GM19043 (cell line): ENCODE measurements around the gene CASZ1.

Experiments used
- ATAC-seq: cut with Tn5 transposase; IDR thresholded peaks from one replicate; pipeline ENCODE4 v1.9.1; 2021; ENCODE audit warnings: low read depth; ENCODE audit not compliant: unreplicated experiment

The CASZ1 gene

DNA sequence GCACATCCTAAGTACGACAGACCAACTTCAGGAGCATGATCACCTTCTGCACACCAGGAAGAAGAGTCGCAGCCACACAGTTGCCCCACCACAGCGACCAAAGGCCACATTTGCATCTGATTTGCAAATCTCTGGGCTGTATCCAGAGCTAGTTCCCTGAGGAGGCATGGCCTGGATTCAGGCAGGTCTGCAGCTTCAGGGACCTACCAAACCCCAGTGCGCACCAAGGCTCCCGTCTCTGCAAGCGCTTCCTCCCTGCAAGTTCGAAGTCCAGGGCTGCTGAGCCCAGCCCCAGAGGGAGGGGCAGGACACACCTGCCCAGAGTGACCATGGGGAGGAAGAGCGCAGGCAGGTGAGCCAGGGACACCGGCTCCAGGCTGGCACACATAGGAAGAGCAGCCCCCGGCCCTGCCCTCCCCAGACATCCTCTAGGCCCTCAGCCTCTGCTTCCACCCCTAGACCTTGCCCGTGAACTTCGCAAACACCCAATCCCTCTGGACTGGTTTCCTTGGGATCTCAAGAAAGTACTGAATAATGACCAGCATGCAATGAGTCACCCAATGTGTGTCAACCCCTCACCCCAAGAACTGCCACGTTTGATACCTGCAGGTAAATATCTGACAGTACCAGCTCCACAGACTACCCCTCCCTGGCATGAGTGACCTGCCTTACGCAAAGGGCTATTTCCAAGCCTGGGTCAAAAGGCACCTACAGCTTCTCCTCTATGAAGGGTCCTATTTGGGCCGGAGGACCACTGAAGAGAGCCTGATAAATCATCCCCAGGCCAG is 36.8 kb downstream of the CASZ1 start:
- ATAC-seq, result no peak

DNA sequence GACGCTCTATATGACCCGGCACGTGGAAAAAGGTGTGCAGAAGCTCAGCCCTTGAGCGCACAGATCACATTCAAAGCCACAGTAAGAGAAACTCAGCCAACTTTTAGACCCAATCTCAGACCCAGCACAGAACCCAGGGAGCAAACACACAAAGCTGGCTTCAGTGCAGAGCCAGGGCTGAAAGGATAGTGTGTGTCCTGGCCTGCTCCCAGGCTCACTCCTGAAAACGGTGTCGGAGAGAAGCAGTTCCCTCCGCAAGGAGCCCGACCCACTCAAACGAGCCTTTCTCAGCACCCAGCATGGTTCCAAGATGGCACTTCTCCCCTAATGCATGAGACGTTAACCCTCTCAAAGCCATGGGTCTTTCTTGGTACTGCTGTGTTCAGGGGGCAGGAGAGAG is 39.6 kb downstream of the CASZ1 start:
- no peak for ATAC-seq

DNA sequence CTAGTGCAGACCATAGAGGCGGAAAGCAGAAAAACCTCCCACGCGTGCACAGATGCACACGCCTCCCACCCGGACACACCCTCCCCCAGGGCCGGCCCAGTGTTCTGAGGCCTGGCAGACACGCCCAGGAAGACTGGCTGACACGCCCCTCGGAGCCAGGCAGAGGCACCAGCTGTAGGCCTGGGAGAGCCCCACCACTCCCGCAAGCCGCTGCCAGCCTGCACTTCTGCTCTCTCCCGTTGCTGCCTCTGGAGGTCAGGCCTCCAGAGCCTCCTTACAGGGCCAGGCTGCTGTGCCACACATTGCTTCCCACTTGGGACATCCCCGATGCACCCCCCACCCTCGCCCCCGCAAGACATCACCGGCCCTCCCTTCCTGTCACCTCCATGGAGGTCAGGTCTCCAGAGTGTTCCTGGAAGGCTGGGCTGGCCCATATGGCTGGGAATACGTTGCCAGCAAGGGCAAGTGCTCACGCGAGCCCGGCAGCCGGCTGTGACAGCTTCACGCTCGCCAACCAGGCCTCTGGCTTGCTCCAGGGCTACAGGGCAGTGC is 40.4 kb downstream of the CASZ1 start:
- ATAC-seq, result no peak

DNA sequence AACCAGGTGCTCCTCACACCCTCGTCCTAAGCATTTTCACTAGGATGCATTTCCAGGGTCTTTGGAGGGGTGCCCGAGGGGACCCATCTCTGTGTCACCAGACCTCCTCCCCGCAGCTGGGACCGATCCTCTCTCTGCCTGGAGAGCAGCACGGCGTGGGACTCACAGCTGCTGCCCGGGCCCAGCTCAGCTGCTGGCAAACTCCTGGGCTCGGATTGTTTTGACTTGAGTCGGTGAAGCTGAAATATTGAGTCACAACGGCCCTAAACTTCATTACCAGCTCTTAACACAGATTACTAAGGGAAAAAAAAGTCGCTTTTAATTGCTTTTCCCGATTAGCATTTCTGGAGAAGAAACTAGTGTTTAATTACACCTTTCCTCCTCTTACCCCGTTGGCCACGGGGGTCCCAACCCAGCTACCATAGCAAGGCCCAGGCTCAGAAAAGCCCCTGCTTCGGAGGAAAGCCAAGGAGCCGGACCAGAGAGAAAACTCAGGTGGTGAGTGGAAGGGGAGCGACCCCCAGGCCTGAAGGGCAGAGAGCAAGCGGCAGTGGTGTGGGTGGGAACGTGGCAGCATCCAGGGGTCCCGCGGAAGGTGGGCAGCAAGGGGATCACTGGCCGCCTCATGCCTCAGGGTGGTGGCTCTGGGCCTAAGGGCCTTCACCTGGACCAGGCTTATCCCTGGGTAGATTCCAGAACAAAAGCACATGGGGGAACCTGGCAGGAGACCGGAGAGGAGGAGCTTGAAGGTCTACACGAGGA is 41.7 kb downstream of the CASZ1 start:
- no peak for ATAC-seq

DNA sequence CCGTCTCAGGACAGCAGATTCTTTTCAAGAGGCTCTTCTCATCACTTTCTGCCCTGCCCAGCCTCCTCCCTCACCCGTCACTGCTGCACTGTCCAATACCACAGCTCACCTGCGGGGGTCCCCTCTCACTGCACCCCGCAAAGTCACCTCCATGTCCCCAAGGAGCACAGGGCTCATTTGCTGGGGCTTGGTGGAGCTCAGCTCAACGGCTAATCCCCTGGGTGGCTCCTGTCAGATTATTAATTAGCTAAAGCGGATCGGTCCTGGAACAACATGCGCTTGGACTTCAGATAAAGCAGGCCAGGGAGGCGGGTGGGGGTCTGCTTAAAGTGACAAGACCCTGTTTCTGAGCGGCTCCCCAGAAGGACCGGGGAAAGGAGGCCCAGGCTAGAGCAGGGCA is 43.1 kb downstream of the CASZ1 start:
- no peak for ATAC-seq

DNA sequence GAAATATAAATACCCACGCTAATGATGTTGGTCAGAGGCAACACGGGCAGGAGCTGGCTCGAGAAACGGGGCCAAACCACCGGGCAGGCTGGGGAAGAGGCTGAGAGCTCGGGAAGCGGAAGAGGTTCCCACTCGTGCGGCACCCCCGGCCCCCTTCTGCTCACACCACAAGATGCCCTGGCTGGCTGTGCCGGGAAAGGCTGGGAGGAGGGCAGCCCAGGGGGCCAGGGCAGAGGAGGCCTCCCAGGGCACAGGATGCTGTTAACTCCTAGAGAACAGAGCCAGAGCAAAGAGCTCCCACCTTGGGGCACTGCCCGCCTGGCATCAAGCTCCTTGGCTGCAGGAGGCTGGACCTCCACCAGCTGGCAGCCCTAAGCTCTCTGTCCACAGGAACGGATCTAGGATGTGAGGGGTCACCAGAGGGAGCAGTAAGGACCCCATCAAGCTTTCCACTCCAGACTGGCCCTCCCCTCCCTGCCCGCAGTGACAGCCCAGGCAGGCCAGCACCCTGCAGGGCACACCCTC is 44.8 kb downstream of the CASZ1 start:
- ATAC-seq, result no peak

DNA sequence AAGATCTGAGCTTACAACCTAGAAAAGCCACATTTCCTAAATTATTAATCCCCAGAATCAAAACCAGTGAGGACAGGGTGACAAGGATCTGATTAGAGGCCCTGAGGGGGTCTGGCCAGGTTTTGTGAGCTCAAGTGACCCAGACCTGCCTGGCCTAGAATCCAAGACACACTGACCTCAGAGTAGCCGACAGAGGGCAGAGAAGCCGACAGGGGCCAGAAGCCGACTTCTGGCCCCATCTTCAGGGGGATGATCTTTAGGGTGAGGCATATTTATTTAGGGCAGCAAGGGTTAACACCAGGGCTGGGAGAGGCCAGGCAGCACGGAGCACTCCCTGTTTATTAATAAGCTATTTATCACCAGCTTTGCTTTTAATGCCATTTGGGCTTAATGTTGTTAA is 45.3 kb downstream of the CASZ1 start:
- no peak for ATAC-seq

DNA sequence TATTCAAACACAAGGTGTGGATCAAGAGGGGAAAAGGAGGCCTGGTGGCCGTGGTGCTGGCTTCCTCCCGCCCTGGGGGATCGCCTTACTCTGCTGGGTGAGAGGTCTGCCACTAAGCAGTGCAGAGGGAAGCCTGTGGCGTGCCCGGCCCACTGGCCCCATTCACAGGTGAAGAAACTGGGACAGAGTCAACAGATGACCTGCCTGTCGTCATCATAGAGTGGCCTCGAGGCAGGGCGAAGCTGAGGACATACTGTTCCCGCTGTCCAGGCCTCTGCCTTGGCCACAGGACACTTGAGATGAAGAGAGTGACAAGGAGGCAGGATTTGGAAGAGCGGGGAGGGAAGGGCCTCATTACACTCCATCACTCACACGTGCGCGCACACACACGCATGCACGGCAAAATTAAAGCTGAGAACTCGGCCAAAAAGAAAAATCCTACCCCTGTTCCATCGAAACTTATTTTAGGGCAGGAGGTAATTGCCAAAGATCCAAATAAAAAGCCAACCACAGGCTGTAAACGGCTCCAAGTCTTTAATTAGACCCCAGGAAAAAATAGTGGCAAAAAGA is 50.5 kb downstream of the CASZ1 start:
- ATAC-seq, result no peak

DNA sequence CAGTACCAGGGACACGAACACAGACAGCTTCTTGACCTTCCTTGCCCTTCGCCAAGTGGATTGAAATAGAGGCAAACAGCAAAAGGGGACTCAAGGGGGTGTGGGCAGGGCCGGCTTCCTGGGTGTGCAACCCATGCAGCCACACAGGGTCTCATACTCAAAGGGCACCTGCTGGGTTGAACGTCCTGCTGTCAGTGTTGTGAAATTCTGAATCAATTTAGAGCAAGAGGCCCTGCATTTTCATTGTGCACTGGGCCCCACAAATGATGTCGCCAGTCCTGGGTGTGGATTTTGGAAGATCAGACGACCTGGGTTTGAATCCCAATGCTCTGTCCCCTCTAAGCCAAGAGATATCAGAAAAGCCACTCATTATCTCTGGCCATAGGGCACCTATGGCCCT is 51.1 kb downstream of the CASZ1 start:
- ATAC-seq, result no peak

DNA sequence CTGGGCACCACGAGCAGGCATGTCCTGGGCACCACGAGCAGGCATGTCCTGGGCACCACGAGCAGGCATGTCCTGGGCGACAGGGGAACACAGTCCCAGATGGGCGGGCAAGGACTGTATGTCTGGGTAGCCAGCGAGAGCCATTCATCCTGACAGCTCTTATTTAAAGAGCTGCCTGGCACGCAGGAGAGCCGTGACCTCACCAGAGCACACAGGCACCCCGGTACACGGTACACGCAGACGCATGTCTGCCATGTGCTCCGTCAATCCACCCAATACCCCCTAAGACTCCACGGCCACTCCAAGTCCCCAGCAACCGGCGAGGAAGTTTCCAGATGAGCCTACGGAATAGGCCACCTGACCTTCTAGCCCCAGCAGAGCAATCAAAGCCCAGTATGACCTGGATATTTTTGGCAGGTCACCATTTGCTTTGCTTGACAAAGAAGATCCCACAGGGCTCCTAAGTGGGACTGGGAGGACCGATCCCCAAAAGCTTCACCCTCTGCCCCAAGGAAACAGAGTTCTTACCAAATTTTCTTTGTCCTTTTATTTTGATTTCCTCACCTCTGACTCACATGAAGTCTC is 51.7 kb downstream of the CASZ1 start:
- ATAC-seq, result no peak

DNA sequence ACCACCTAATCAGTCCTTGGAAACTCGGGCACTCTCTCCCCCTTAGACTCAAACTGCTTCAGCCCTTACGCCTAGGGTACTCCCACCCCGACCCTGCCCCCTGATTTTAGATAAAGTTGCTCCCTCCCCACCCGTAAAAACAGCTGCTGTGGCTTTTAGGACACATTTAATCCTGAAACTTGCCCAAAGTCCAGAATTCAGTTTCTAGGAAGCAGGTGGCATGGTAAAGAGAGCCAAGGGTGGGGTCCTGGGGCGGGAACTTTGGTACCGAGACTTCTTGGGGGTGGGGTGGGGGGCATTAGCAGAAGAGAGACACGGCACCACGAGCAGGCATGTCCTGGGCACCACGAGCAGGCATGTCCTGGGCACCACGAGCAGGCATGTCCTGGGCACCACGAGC is 52.4 kb downstream of the CASZ1 start:
- ATAC-seq, result no peak

DNA sequence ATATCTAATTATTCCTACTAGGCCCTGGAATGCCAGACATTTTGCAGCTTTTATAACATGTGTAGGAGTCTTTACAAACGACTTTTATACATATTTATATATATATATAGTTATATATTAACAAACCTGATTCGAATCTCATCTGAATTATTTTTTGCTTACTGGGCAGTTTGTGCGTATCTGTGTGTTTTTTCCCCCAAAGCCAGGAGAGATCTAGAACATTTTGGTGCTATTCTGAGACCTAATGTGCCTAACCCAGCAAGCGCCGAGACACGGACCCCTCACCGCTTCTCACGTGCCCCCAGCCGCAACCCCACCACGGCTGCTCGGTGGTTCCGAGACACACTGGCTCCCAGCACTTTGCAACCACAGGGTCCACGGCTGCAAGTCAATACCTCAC is 54.8 kb downstream of the CASZ1 start:
- ATAC-seq, result no peak

DNA sequence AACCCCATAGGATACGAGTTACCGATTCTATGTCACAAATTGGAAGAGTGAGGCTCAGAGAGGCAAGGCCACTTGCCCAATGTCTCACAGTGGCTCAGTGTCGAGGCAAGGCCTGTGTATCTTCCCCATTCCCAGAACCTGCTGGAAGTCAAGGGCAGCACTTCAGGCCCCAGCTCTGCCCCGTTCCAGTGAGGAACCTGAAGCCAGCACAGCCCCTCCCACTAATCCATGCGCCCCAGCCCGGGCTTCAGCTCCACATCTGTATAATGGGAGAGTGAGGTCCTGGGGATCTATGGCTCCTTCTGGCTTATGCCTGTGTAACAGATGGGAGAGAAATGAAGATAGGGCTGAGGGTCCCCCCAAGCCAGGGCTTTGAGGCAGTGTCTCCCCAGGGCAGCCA is 56.3 kb downstream of the CASZ1 start:
- ATAC-seq, result no peak

DNA sequence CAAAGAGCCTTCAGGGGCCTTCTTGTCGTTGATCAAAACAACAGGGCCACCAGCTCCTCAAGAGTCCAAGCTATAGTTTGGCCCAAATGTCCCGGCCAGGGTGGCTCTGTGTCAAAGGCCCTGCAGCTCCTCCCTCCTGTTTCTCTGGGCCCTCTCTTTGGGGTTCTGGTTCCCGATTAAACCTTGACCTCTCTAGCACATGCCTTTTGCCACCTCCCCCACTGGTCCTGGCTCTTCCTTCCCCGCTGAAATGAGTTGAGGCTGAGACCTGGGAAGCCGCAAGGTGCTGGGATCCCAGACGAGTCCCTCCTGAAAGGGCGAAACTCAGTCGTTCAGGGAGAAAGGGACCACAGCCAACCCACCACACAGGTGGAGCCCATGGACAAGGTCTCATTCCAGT is 56.9 kb downstream of the CASZ1 start:
- ATAC-seq, result no peak

DNA sequence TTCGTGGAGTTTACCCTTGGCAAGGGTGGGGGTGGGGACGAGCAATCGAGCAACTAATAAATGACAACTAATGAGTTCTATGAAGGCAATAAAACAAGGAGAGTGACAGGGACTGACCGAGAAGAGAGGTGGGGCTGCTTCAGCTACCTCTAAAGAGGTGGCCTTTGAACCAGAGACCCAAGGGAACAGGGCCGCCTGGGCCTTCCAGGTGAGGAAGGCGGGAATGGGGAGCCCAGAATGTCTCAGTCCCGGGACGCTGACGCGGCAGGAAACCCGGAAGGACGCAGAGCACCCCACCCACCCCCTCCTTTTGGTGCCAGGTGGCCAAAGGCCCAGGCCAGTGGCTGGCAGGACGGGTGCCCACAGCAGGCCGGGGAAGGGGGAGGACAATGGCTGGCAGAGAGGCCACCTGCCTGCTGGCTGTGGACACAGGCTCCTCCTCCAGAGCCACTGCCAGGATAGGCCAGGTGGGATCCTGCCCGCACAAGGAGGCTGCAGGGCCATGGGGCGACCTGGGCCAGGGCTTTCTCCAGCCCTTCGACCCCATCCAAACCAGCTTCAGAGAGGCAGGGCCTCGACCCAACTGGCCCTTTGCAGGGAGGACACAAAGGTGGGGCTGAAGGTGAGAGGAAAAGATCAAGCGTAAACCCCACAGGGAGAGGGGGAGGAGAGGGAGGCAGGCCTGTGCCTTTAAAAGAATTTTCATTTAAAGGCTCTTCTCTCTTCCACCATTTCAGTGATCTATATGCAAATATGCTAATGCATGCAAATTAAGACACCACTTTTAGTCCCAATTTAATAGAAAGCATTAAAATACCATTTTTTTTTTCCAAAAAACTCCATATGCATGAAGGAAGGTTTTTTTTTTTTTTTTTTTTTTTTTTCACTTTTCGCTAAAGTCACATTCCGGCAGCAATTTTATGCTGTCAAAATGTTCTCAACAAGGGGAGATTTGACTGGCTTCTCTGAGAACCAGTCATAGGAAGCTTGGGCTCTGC is 58.1 kb downstream of the CASZ1 start:
- no peak for ATAC-seq

DNA sequence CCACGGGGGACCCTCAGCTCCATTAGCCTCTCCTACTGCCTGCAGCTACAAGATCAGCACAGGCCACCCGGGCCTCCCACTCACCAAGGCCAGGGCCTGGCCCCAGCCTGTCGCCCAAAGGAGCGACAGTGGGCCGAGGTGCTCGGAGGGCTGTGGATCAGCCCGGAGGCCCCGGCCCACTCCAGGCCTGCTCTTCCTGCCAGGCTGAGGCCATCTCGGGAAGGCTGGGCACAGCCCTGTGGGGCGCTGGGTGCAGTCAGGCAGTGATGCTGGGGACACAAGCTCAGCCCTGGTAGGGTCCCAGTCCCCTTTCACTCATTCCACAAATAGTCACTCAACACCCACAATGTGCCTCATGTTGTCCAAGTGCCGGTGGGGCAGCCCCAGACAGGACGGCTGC is 58.8 kb downstream of the CASZ1 start:
- no peak for ATAC-seq

DNA sequence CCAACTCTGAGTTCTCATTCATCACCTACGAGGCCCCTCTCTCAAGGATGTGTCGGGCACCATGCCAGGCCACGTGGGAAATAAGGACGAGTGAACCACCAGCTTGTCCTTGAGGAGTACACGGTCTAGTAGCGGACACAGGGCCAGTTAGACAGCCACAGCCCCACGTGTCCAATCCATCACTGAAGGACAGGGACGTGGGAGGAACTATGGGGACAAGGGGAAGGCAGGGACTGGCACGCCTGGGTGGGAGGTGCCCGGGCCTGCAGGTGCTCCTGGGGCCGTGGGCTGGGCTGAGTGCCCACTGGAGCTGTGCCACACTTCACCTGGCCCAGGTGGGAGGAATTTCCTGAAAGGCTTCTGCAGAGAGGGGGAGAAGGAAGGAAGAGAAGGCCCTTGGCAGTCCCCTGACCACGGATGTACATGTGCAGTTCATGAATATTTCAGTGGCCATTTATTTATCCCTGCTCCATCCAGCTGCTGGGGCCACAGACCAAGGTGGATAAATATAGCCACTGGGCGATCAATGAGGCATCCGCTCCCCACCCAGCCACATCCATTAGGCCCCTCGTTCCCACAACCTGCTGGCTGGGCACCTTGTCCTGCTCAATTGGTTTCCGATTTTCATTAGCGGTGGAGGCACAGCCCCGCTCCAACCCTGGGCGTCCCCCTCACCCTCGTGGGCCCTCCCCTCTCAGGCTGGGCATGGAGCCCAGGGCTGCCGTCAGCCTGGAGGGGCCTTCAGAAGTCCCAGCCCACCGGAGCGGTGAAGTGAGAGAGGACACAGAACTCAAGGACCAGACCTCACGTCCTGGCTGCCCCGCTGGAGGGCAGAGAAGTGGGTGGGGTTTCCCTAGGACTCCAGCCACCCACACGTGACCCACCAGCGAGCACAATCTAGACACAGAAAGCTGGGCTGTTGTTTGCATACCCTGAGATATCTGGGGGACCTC is 59.5 kb downstream of the CASZ1 start:
- no peak for ATAC-seq

DNA sequence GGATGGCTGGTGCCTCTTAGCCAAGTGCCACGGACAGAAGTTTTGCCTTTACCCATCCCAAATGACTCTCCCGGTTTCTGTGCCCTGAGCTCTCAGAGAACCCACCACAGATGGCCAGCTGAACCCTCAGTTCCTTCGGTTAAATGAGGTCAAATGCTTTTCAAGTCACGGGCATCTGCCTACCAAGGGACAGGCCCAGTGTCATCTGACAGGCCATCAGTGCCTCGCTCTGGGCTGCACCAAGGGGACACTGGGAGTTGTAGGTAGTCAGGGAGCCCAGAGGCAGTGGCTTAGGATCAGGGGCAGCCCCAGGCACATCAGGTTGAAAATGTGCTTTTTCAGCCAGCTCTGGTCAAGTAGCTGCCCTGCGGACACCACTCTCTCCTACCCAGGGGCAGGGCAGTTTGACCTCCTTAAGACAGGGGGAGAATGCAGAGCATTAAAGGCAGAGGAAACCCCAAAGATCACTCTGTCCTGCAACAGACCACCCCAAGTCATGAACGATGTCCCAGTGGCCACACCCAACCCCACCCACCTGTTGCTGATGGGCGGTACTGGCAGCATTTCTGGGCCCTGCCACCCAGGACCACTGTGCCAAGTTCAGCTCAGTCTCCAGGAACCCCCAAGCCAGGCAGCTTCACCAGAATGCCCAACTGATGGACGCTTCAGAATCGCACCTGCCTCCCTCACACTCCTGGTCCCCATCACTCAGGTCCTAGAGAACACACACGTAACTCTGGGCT is 60.7 kb downstream of the CASZ1 start:
- ATAC-seq, result no peak
